ENCODE data around the gene DPP4.
A peak's percentile ranks its signal among the peaks of the same experiment; 100 is the strongest.

DPP4 gene

DNA sequence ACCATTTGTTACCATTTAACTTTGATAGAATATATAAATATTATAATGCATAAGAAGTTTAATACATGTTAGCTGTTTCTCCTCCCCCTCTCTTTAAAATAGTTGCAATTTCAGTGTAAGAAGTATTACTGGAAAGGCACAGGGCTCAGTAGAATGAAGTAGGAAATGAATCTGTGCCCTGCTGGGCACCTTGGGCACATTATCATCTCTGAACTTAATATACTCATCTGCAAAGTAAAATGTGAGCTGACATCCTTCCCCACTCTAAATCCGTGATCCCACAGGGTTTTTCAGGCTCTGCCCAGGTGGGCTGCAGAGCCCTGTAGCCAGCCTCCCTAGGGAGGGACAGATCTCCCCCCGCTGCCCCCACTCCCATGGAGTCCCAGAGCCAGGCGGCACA is 56.8 kb downstream of the DPP4 start:
- DNase-seq (ENCODE audit: low read depth) = no peak

DNA sequence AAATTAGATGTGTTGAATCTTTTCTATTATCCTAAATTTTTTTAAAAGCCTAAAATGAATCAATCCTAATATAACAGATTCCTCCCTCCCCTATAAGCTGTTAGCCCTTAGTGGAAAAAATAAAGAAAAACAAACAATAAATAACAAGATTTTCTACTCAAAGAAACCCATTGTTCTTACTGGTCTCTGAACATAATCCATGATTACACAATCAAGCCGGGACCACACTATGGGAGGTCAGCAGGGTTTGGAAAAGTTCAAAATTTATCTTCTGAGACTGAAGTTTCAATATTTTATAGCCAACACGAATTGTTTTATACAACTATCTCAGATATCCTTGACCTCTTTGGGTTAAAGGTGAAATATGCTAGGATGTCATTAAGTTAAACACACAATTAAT is 57.9 kb downstream of the DPP4 start:
- no peak for DNase-seq (ENCODE audit: low read depth)

- DNase-seq (ENCODE audit: low read depth) = no peak
Observed at GRCh38 chr2:162014751-162015150, 59.3 kb downstream of the DPP4 start.

DNA sequence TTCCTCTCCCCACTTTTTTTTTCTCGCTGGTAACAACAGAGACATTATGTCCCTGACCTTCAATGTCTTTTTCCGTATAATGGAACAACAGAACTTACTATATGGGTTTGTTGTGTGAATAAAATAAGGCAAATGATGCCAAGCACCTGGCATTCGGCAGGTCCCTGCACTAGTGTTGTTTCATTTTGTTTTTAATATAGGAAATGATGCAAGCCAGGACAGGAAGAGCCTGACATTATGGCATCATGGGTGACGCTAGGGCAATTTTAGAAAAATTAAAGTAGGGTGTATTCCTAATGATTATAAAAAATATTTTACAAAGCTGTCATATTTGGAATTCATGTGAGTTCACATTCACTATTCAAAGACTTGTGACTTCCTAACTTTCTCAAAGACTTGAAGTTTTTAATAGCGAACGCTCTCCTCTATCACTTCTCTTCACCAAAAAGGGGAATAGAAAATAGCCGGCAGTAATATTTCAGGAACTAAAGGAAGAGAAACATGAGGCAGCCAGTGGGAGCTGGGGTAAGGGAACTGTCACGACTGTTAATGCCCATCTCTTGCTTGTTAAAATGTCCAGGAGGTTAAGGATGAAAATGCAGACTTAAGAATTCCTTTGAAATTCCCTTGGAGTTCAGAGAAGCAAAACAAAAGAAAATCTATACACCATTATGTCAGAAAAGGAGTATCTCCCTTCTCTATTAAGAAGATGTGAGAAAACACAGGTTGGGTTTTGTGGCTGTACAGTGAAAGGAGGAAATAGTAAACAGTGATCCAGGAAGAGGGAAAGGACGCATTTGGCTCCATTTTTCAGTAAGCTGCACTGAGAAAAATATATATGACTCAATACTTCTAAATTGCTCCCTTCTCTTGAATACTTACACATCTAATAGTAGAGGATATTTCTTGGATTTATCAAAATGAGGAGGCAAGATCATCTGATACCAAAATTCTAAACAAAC is 60.2 kb downstream of the DPP4 start:
- DNase-seq (ENCODE audit: low read depth) = no peak

- no peak for DNase-seq (ENCODE audit: low read depth)
Observed at GRCh38 chr2:162012565-162013058, 61.4 kb downstream of the DPP4 start.

- no peak for DNase-seq (ENCODE audit: low read depth)
Observed at GRCh38 chr2:162011706-162012564, 62.1 kb downstream of the DPP4 start.

DNA sequence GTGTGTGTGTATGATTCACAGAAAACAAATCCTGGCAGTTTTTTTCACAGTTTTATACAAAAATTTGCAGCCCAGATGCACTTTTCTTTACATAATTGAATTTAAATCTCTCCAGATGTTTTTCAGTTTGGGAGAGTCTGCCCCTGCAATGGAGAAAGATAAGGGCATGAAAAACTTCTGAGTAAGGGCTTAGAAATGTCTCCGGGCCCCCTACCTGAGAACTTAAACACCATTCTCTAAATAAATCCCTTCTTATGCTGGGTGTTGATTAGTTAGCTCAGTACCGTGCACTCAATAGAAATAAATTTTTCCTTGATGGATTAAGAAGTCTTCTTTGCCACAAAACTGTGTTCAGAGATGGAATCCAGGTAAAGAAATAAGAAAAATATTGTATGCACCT is 64.5 kb downstream of the DPP4 start:
- no peak for DNase-seq (ENCODE audit: low read depth)

DNA sequence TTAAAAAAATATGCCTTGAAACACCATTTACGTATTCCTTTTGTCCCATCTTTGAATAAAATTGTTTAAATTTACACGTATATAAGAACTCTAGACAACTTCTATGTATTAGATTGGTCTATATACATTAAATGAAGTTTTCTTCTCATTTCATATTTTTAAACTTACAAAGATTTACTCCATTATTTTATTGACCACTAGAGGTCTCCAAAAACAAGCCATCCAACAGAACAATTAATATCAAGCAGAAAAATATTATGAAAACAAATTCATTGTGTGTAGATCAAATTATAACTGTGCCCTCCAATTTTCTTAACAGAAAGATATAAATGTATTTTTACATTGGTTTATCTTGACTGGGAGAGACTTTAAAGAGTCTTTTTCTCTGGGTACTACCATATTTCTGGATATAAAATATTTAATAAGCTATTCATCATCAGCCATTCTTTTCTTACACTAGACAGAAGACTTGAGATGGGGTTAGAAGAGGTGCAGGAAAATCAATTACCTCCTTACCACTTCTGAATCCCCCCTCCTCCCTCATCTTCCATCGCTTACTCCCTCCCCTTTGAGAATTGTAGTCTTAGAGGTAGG is 66.5 kb downstream of the DPP4 start:
- no peak for DNase-seq (ENCODE audit: low read depth)

DNA sequence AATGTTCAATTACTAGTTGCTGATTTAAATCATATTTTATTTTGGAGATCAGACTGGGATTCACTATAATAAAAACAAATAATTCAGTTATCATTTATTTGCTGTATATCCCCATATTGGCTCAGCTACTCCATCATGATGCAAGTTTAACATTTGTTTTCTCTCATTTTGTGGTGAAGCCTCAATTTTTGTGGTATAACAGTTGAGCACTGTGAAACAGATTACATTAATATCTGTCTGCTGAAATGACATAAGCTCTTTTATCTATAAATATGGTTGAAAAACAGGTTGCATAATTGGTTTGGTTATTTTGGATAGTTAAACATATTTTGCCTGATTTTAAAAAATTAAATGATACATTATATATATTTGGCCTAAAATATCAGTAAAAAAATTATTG is 67.7 kb downstream of the DPP4 start:
- DNase-seq (ENCODE audit: low read depth) = no peak

- DNase-seq (ENCODE audit: low read depth) = no peak
Observed at GRCh38 chr2:162004031-162004430, 70.0 kb downstream of the DPP4 start.

- DNase-seq (ENCODE audit: low read depth) = no peak
Observed at GRCh38 chr2:162002623-162003235, 71.3 kb downstream of the DPP4 start.

- peak; percentile 14 for DNase-seq (ENCODE audit: low read depth)
Observed at GRCh38 chr2:162000431-162000830, 73.6 kb downstream of the DPP4 start.

GRCh38 chr2:161999321-161999720 is 74.7 kb downstream of the DPP4 start:
- DNase-seq (ENCODE audit: low read depth) = no peak

GRCh38 chr2:161998857-161999256 is 75.2 kb downstream of the DPP4 start:
- no peak for DNase-seq (ENCODE audit: low read depth)

- DNase-seq (ENCODE audit: low read depth) = no peak
Observed at GRCh38 chr2:161997916-161998471, 76.0 kb downstream of the DPP4 start.

DNA sequence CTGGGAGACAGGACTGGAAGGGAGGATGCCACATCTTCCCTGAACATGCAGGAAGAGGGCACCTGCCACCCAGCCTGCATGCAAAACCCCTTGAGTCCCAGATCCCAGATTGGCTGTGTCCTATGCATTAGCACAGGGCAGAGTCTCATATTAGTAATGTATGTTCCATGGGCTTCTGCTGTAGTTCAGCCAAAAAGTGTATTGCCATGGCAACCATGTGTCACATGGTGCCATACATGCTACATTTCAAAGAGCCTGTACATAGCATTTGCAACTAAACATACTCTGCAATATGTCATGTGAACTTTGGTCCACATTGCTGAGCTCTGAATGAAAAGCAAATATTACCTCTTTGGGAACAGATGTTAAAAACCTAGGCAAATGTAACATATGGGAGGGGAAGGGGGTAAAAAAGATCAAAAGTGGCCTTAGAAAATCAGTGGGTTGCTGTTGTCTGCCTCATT is 78.4 kb downstream of the DPP4 start:
- DNase-seq (ENCODE audit: low read depth) = peak; percentile 5

- DNase-seq (ENCODE audit: low read depth) = no peak
Observed at GRCh38 chr2:161994761-161995520, 79.1 kb downstream of the DPP4 start.

DNA sequence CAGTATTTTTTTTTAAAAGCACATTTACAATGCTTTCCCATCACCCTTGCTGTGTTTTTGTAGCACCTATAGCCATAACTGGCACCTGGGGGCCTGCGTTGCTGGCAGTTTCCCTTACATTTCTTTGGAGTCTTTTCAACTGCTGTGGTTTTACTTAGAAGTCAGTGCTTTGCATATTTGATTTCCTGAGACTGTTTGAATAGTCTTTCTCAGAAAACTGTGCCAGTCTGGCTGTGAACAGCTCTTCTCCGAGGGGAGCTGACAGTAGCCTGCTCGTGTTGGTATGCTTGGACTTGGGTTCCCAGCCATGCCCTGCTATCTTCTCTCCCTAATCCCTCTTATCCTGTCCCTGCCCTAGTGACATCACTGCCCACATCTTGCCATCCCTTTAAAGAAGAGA is 81.5 kb downstream of the DPP4 start:
- DNase-seq (ENCODE audit: low read depth) = no peak

GRCh38 chr2:161991991-161992390 is 82.0 kb downstream of the DPP4 start:
- DNase-seq (ENCODE audit: low read depth) = no peak

GRCh38 chr2:161990741-161991140 is 83.3 kb downstream of the DPP4 start:
- DNase-seq (ENCODE audit: low read depth) = peak; percentile 85

GRCh38 chr2:161990036-161990435 is 84.0 kb downstream of the DPP4 start:
- DNase-seq (ENCODE audit: low read depth) = no peak

Measured in fibroblast of the conjunctiva (primary cell).